ENCODE data around the gene SBF1.
"Not testable (repeated sequence)": the region's sequence is repeated elsewhere in the genome, so short reads cannot be mapped to it uniquely, and the experiment has no call there.

Gene SBF1

DNA sequence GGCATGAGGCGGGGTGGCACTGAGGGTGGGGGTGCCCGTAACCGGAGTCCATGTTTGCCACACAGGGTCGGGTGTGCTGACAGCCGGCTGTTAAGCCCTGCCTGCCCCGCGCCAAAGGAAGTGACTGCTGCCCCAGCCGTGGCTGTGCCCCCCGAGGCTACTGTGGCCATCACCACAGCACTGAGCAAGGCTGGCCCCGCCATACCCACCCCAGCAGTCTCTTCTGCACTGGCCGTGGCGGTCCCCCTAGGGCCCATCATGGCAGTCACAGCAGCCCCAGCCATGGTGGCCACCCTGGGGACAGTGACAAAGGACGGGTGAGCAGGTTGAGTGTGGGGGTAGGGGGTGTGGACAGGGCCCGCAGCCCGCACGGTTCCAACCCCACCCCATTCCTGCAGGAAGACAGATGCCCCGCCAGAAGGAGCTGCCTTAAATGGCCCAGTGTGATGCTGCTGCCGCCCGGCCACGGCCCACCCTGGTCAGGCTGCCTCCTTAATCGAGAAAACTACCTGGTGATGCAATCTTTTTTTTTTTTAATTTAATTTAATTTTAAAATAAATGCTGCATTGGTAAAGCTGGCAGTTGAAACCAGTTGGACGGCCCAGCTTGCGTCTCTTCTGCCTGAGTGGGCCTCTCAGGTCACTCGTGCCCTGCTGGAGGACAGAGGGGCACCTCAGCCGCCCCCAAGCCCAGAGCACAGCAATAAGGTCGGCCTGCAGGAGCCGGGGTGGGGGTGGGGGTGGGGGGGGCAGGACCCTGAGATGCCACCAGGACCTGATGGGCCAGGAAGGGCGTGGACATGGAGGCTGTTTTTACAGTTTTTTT, 30.8 kb downstream of the SBF1 start:
- DNase-seq (ENCODE audit: low spot score), result no peak

GRCh38 chr22:50443197-50443596, 31.6 kb downstream of the SBF1 start:
- no peak for DNase-seq (ENCODE audit: low spot score)

DNA sequence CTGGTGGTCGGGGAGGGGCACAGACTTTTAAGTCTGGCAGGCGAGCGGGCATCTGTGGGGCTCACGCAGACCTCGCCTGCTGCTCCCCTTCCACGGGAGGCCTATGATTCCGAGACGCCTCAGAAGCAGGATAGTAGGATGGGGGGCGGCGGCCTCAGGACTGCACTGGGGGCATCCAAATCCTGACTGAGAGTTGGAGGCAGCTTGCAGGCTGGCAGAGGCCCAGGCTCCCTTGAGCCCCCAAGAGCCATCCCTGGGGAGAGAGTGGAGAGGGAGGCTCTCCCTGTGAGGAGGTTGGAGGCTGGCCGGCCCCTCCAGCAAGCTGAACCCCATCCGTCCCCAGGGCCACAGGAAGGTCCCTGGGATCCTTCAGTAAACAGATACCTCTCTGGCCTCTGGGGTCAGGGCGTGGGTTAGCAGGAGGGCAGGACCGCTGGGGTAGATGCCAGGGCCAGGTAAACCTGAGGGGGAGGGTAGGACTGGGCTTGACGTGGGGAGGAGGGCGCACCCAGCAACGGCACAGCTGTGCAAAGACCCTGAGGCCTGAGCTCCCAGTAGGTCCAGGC, 33.3 kb downstream of the SBF1 start:
- no peak for DNase-seq (ENCODE audit: low spot score)

GRCh38 chr22:50440544-50441249, 34.1 kb downstream of the SBF1 start:
- no peak for DNase-seq (ENCODE audit: low spot score)

- DNase-seq (ENCODE audit: low spot score), result no peak
These were observed 34.9 kb downstream of the SBF1 start for GRCh38 chr22:50439871-50440331.

DNA sequence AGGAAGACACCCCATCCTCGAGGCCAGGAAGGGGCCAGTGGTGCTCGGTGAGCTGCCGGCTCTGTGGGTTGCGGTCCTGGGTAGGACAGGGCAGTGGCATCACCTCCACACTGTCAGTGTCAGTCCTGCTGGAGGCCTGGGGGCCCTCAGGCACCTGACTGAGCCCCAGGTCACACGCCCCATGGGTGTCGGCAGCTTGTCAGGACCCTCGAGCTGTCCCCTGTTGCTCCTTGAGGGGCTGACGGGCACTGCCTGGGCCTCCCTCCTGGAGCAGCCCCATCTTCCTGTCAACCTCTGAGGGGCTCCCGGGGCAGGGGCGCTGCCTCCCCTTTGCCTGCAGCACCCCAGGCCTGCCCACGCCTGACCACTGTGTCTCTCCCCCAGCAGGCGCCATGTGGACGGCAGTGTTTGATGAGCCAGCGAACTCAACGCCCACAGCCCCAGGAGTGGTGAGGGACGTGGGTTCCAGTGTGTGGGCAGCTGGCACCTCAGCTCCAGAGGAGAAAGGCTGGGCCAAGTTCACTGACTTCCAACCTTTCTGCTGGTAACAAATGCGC, 35.4 kb downstream of the SBF1 start:
- no peak for DNase-seq (ENCODE audit: low spot score)

DNA sequence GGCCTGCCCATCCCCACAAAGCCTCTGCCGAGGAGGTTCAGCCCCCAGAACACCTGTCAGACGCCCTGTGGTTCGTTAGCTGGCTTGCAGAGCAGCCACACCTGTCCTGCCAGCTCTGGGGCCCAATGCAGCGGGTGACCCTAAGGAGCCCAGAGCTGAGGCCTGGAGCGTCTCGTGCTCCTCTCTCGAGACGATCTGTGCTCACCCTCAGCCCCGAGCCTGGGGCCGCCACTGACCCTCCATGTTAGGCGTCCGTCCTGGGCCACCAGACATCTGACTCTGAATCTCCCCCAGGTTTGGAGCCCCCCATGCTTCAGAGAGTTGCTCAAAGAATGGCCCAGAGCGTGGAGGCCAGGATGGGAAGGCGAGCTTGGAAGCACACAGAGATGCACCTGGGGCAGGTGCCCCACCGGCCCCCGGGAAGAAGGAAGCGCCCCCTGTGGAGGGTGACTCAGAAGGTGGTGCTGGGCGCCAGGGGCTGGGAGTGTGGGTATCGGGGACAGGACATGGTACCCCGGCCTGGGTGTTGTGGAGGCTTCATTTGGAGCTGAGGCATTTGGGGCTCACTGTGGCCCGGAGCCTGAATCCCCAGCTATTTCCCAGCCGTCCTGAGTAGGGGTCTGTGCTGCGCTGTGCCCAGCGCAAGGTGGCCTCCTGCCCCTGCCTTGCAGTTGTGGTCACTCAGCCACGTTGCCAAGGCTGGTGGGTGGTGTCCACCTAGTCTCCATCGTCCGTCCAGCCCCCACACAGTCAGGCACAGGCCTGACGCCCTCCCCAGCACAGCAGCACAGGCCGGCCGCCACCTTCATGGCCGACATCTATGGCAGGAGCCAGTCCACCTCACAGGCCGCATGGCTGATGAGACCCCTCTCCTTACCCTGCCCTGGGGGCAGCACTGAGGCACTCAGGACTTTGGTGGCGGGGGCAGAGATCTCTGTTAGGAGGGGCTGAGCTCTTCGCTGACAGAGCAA, 36.2 kb downstream of the SBF1 start:
- DNase-seq (ENCODE audit: low spot score), result no peak

- DNase-seq (ENCODE audit: low spot score), result no peak
These were observed 37.1 kb downstream of the SBF1 start for GRCh38 chr22:50437511-50438304.

- DNase-seq (ENCODE audit: low spot score), result no peak
These were observed 37.9 kb downstream of the SBF1 start for GRCh38 chr22:50436841-50437341.

DNA sequence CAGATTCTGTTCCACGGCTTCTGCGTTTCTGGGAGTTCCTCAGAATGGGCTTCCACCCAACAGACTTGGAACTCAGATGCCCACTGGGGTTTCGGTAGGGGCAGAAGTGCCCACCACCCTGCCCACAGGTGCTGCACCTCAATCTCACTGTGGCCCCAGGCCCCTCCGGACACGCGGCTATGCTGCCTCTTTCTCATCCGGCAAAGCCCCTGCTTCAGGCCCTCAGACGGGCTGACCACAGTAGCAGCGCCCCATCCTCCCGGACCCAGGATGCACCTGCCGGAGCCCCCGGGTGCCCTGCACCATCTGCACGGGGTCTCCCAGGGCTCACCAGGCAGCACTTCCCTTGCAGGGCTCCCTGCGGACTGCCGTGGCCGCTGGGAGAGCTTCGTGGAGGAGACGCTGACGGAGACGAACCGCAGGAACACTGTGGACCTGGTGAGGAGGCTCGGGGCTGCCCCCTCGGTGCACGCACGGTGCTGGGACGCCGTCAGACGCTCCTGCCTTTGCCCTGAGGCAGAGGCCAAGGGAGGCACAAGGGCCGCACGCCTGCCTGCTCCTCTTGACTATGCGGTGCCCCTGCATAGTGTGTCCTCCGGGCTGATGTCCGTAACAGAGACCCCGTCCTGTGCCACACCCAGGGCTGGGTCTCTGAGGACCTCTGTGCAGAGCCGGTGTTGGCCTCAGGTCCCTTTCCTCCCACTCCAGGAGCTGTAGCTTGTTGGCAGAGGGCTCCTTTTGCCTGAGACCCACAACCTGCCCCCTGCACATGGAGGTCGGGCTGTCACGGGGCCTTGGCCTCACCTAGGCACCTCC, 38.6 kb downstream of the SBF1 start:
- no peak for DNase-seq (ENCODE audit: low spot score)

- DNase-seq (ENCODE audit: low spot score), result no peak
These were observed 39.4 kb downstream of the SBF1 start for GRCh38 chr22:50435291-50436014.

GRCh38 chr22:50434849-50435248, 40.0 kb downstream of the SBF1 start:
- DNase-seq (ENCODE audit: low spot score), result no peak

GRCh38 chr22:50432877-50433510, 41.8 kb downstream of the SBF1 start:
- not testable (repeated sequence) for DNase-seq (ENCODE audit: low spot score)

DNA sequence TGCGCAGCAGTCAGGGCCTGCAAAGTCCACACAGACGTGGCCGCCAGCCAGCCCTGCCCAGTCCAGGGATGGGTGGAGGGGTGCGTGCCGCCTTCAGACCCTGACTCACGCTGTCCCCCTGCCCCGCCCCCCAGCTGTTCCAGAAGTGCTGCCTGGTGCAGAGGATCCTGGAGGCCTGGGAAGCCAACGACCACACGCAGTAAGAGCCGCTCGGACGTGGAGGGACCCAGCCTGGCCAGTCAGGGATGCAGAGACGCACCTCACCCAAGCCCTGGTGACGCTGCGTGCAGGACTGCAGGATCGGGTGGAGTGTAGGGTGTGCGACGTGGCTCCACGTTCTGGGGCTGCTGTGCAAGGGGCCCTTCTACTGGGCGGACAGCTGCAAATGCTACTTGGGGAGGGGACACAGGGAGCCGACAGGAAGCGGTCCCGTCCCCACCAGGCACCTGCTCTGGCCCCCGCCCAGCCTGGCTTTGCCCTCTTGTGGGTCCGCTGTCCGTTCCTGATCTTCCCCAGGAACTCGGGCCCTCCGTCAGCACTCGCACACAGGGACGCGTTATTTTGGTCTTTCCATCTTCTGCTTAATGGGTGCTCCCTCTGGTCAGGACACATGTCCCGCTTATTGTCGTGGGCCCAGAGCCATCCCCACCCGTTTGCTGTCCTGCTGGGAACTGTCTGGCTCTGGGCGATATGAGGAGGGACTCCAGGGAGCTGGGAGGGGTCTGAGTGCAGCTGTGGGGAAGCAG, 42.5 kb downstream of the SBF1 start:
- no peak for DNase-seq (ENCODE audit: low spot score)

- no peak for DNase-seq (ENCODE audit: low spot score)
These were observed 49.5 kb downstream of the SBF1 start for GRCh38 chr22:50425179-50425916.

- no peak for DNase-seq (ENCODE audit: low spot score)
These were observed 50.9 kb downstream of the SBF1 start for GRCh38 chr22:50423956-50424355.

Measured in hematopoietic multipotent progenitor cell treated with erythropoietin and hydrocortisone succinate and interleukin-3 and kit ligand, for 17 days (in vitro differentiated cells).